ENCODE data around the gene DNAL1. TPM values are rescaled to one million over a fixed set of nuclear protein-coding genes. Genes with fewer than 3 reads are reported as not detected.

Gene DNAL1
- total and polyA plus RNA-seq, 10 of the 15 experiments (the other 5 are each of a cell fraction or from before 2014, with no cell fraction given) = 2.4 to 18.2 (median 7.4) TPM

- no peak for TF ChIP-seq POU2F2 (IDR thresholded peaks at IDR 0.05; ENCODE audit: borderline replicate concordance, low read depth, low read length)
Observed at GRCh38 chr14:73709904-73710469, 65.2 kb downstream of the DNAL1 start (continued).

DNA sequence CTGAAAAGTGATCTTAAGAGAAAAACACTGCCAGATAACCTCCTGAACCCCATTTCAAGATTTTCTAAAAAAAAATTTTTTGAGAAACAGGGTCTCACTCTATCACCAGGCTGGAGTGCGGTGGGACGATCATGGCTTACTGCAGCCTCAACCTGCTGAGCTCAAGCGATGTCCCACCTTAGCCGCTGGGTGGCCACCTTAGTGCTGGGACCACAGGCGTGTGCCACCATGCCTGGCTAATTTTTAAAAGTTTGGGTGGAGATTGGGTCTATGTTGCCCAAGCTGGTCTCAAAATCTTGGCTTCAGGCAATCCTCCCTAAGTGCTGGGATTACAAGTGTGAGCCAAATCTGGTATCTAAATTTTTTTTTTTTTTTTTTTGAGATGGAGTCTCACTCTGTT lies 66.0 kb downstream of the DNAL1 start:
- no peaks in the 10 kb centered on the region for H3K27me3 ChIP-seq (replicated peaks in 1 of 2; ENCODE audit: control insufficient read depth in 2 of 2, insufficient read depth in 2 of 2, low read length in 1 of 2)
- no TSS peak for BruUV-seq (replicated peaks)
- H3K9ac ChIP-seq (ENCODE audit: control insufficient read depth, insufficient read depth, low read length) = no peak overlapping the region
- no peaks in the 10 kb centered on the region for H4K20me1 ChIP-seq (ENCODE audit: control insufficient read depth, insufficient read depth)
- H3K4me2 ChIP-seq (ENCODE audit: control insufficient read depth, insufficient read depth) = no peak overlapping the region
- peaks cover 0 to 6% of the 10 kb centered on the region in 2 experiments; a peak in 2 of 4 replicates for H3K36me3 ChIP-seq (ENCODE audit: control insufficient read depth in 2 of 2, insufficient read depth in 2 of 2, low read length in 1 of 2)
- ChIA-PET POLR2A (interaction anchor here (0.7 kb wide), 1 partner anchor 11 kb away, joined by 3 read pairs; no protein-coding TSS in a partner anchor), CTCF (interaction anchor here (0.9 to 3.2 kb wide), 3 partner anchors 18 to 156 kb away, joined by 3 to 11 read pairs (median 5); partner anchors contain the start of gene ACOT2), SMC1A (ENCODE audit: uncharacterized antibody, unreplicated experiment) (interaction anchor here (1.0 to 2.0 kb wide), 3 partner anchors 10 to 49 kb away, joined by 3 to 10 read pairs (median 3); no protein-coding TSS in a partner anchor), RAD21 (ENCODE audit: unreplicated experiment) (interaction anchor here (1.6 kb wide), 1 partner anchor 115 kb away, joined by 3 read pairs; no protein-coding TSS in a partner anchor)
- H3K79me2 ChIP-seq (ENCODE audit: control insufficient read depth, insufficient read depth, low read length) = peaks cover 20% of the 10 kb centered on the region
- peaks cover 4% of the 10 kb centered on the region for H3K4me1 ChIP-seq (ENCODE audit: control insufficient read depth, insufficient read depth, low read length)
- ATAC-seq (no peak), DNase-seq (ENCODE audit: low read depth, low spot score) (no peak), FAIRE-seq (no peak)
- no peaks in the 10 kb centered on the region for H3K9me3 ChIP-seq (replicated peaks; ENCODE audit: control insufficient read depth, insufficient read depth, low read length)
- in situ Hi-C loops (cut with MboI) (no loop called here), intact Hi-C loops (cut with micrococcal nuclease; ENCODE audit: unreplicated experiment) (loop anchor here (5.0 kb wide), 1 partner anchor 78 kb away; no protein-coding TSS in a partner anchor)
- WGBS (ENCODE audit: insufficient coverage, insufficient replicate concordance, low lambda C conversion rate, missing lambda C conversion rate) = 96% methylated on average over 5 of the region's 5 CpGs
- no peak overlapping the region for H3K27ac ChIP-seq (ENCODE audit: control insufficient read depth, insufficient read depth)
- no peak overlapping the region for H2AFZ ChIP-seq (ENCODE audit: control insufficient read depth, low read depth, low read length)
- H3K4me3 ChIP-seq = no peak overlapping the region
- TF ChIP-seq JUNB (IDR thresholded peaks at IDR 0.05) (no peak), KAT2A (conservative IDR thresholded peaks at IDR 0.05; ENCODE audit: control insufficient read depth, low read depth, low read length) (no peak), ATF2 (IDR thresholded peaks at IDR 0.05; ENCODE audit: low read length) (no peak), IRF4 (IDR thresholded peaks at IDR 0.05; ENCODE audit: low read depth, low read length) (no peak), POLR2AphosphoS2 (IDR thresholded peaks at IDR 0.05; ENCODE audit: low read depth, low read length) (no peak), GABPA (IDR thresholded peaks at IDR 0.05; ENCODE audit: low read depth) (no peak), NR2C1 (IDR thresholded peaks at IDR 0.05) (no peak), PKNOX1 (IDR thresholded peaks at IDR 0.05) (no peak), NFYB (IDR thresholded peaks at IDR 0.05; ENCODE audit: insufficient read depth, low read depth, low read length) (no peak), TAF1 (IDR thresholded peaks at IDR 0.05; ENCODE audit: borderline replicate concordance, low read depth, low read length) (no peak), POLR2A (IDR thresholded peaks at IDR 0.05; ENCODE audit: low read depth, low read length) (no peak), KLF5 (IDR thresholded peaks at IDR 0.05; ENCODE audit: partially characterized antibody) (no peak), HSF1 (IDR thresholded peaks at IDR 0.05; ENCODE audit: low read depth, low read length) (no peak), LARP7 (IDR thresholded peaks at IDR 0.05) (no peak)
- TF ChIP-seq, protein P1, sequence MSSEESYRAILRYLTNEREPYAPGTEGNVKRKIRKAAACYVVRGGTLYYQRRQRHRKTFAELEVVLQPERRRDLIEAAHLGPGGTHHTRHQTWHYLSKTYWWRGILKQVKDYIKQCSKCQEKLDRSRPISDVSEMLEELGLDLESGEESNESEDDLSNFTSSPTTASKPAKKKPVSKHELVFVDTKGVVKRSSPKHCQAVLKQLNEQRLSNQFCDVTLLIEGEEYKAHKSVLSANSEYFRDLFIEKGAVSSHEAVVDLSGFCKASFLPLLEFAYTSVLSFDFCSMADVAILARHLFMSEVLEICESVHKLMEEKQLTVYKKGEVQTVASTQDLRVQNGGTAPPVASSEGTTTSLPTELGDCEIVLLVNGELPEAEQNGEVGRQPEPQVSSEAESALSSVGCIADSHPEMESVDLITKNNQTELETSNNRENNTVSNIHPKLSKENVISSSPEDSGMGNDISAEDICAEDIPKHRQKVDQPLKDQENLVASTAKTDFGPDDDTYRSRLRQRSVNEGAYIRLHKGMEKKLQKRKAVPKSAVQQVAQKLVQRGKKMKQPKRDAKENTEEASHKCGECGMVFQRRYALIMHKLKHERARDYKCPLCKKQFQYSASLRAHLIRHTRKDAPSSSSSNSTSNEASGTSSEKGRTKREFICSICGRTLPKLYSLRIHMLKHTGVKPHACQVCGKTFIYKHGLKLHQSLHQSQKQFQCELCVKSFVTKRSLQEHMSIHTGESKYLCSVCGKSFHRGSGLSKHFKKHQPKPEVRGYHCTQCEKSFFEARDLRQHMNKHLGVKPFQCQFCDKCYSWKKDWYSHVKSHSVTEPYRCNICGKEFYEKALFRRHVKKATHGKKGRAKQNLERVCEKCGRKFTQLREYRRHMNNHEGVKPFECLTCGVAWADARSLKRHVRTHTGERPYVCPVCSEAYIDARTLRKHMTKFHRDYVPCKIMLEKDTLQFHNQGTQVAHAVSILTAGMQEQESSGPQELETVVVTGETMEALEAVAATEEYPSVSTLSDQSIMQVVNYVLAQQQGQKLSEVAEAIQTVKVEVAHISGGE (CRISPR knock-in tag; IDR thresholded peaks at IDR 0.05) = no peak

All from GM12878 (cell line).